Parathyroid adenoma (tissue), 2 donors: ENCODE data around the gene DCANP1.

Source experiments
- H2AFZ ChIP-seq: fragments of 300-600 bp; sonication (generic); one replicate; pipeline ENCODE4 v1.7.0; 2017; ENCODE audit warnings: antibody characterized with exemption, mild to moderate bottlenecking
- H3K27ac ChIP-seq: fragments of 300-600 bp; sonication (generic); one replicate; pipeline ENCODE4 v1.7.0; 2017
- H3K27me3 ChIP-seq: fragments of 300-600 bp; sonication (generic); one replicate; pipeline ENCODE4 v1.7.0; 2017; ENCODE audit warnings: low read length; ENCODE audit not compliant: control insufficient read depth, insufficient read depth
- H3K36me3 ChIP-seq: fragments of 300-600 bp; sonication (generic); one replicate; pipeline ENCODE4 v1.7.0; 2017; ENCODE audit warnings: low read length; ENCODE audit not compliant: control insufficient read depth, insufficient read depth
- H3K4me1 ChIP-seq: fragments of 300-600 bp; sonication (generic); one replicate; pipeline ENCODE4 v1.7.0; 2017; ENCODE audit warnings: control low read depth
- H3K4me2 ChIP-seq: fragments of 300-600 bp; sonication (generic); one replicate; pipeline ENCODE4 v1.7.0; 2017; ENCODE audit warnings: low read length
- H3K4me3 ChIP-seq: fragments of 300-600 bp; sonication (generic); one replicate; pipeline ENCODE4 v1.7.0; 2017; ENCODE audit warnings: low read depth, low read length
- H3K79me2 ChIP-seq: fragments of 300-600 bp; sonication (generic); one replicate; pipeline ENCODE4 v1.7.0; 2017; ENCODE audit warnings: control low read depth
- H3K9ac ChIP-seq: fragments of 300-600 bp; sonication (generic); one replicate; pipeline ENCODE4 v1.7.0; 2017; ENCODE audit warnings: mild to moderate bottlenecking
- H3K9me3 ChIP-seq: fragments of 300-600 bp; sonication (generic); one replicate; pipeline ENCODE4 v1.7.0; 2017; ENCODE audit warnings: low read length; ENCODE audit not compliant: control insufficient read depth
- TF ChIP-seq, protein P1 (sequence below): fragments of 300-600 bp; sonication (generic); IDR thresholded peaks from one replicate; pipeline ENCODE4 v1.7.0; 2017; ENCODE audit warnings: antibody characterized with exemption, mild to moderate bottlenecking
- donor health status: primary hyperparathyroidism.

The DCANP1 gene

DNA sequence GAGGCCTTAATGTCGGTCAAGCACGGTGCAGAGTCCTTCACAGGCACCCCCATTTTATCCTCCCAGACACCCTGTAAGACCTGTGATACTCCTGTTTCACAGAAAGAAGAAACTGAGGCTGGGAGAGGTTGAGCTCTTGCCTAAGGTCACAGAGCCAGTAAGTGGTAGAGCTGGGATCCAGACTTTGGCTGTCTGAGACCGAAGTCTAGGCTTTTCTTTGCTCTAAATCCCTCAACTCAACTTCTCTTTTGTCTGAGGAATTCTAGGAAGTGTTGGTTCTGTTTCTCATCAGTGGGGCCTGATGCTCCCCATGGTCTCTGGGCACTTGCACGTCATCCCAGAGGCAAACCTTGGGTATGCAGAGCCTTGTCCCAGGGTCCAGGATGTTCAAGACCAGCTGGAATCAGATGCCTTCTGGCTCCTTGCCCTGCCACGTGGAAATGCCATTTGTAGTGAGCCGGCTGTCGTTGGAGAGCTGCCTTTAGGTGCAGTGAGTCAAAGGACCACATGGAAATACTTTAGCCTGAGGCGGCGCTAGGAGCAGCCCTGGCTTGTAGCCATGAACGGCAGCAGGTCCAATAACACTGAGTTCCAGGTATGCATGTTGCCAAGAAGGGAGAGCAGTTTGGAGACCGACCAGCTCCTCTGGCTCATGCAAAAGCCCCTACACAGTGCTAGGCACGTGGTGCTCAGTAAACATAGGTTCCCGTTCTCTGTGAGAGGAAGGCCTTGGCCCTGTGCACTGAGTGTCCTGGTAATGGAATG, 9.2 kb downstream of the DCANP1 start:
- H3K4me1 ChIP-seq, result no peaks in the 10 kb centered on the region
- H3K9ac ChIP-seq, result no peak overlapping the region
- no peak overlapping the region for H3K27ac ChIP-seq
- H3K9me3 ChIP-seq, result no peaks in the 10 kb centered on the region
- no peaks in the 10 kb centered on the region for H3K27me3 ChIP-seq
- H3K4me2 ChIP-seq, result no peak overlapping the region
- no peaks in the 10 kb centered on the region for H3K36me3 ChIP-seq
- no peak overlapping the region for H2AFZ ChIP-seq
- H3K4me3 ChIP-seq, result no peak overlapping the region
- no peaks in the 10 kb centered on the region for H3K79me2 ChIP-seq
- TF ChIP-seq, protein P1, sequence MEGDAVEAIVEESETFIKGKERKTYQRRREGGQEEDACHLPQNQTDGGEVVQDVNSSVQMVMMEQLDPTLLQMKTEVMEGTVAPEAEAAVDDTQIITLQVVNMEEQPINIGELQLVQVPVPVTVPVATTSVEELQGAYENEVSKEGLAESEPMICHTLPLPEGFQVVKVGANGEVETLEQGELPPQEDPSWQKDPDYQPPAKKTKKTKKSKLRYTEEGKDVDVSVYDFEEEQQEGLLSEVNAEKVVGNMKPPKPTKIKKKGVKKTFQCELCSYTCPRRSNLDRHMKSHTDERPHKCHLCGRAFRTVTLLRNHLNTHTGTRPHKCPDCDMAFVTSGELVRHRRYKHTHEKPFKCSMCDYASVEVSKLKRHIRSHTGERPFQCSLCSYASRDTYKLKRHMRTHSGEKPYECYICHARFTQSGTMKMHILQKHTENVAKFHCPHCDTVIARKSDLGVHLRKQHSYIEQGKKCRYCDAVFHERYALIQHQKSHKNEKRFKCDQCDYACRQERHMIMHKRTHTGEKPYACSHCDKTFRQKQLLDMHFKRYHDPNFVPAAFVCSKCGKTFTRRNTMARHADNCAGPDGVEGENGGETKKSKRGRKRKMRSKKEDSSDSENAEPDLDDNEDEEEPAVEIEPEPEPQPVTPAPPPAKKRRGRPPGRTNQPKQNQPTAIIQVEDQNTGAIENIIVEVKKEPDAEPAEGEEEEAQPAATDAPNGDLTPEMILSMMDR, result no peak

DNA sequence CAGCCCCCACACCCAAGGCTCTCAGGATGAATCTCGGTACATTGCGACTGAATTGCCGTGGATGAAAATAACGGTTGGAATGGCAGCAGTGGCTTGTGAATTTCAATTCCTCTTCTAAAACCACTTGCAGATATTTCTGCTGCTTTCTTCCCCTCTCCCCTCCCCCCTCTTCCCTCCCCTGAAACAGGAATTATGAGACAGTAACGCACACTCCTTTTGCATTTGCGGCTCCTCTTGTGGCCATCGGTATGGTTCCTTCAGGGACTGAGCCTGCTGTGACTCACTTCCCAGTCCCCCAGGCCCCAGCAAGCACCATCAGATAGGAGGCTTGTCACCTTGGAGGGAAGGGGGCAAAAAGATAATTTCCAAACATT, 9.7 kb downstream of the DCANP1 start:
- TF ChIP-seq, protein P1, result no peak
- H3K9ac ChIP-seq, result no peak overlapping the region
- no peaks in the 10 kb centered on the region for H3K4me1 ChIP-seq
- no peaks in the 10 kb centered on the region for H3K36me3 ChIP-seq
- no peak overlapping the region for H3K4me2 ChIP-seq
- no peaks in the 10 kb centered on the region for H3K9me3 ChIP-seq
- H3K27me3 ChIP-seq, result no peaks in the 10 kb centered on the region
- no peak overlapping the region for H2AFZ ChIP-seq
- H3K27ac ChIP-seq, result no peak overlapping the region
- H3K79me2 ChIP-seq, result no peaks in the 10 kb centered on the region
- H3K4me3 ChIP-seq, result no peak overlapping the region

DNA sequence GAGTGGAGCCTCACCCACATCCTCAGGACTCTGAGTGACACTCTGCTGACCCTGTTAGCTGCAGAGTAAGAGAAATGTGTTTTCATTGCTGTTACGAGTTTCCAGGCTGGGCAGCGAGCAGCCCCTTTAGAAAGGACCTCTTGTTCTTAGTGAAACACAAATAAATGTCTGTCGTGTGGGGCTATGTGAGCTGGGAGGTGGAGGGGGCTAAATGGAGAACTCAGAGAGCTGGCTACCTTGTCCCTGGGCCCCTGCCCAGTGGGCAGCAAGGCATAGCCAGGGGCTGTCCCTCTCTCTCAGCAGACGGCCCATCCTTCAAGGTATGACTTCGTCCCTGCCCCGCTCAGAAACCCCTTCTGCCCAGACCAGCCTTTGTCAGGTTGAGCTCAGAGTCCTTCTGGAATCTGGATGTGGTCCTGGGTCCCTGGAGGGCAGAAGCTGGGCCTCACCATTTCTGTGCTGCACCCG, 10.2 kb downstream of the DCANP1 start:
- H3K27ac ChIP-seq, result no peak overlapping the region

DNA sequence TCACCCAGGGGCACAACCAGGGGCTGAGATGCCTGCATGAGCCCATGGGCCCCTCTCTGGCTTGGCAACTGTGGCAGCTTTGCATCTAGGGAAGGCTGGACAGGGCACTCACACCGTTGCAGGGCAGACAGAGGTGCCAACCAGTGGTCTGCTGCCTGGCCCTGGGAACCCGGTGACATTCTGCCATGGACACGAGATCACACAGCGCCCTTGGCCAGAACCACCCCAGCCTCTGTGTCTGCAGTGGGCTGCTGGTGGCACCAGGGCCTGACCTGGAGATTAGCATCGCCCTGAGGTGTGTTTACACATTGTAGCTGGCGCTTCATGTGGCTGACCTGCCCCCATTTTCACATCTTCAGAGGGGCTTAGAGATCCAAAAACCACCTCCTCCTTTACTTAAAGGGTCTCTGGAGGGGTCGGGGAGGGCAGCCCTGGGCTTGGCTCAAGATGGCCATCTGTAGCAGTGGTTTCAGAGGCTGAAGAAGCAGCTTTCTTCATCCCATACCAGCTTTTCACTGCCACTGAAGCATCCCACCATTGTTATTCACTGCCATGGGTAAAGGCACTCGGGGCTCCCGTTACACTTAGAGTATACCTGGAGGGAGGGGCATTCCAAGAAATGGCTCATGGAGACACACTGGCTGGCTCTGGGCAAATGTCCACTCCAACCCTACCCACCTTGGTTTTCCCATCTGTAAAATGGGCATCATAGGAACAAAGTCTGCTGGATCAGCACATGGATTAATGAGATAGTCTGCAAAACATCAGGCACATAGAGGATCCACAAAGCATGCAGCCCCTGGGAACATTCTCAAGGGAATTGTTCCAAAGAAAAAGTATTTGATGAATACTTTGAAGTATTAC, 11.4 kb downstream of the DCANP1 start:
- H3K4me3 ChIP-seq, result no peak overlapping the region
- H3K9ac ChIP-seq, result no peak overlapping the region
- no peak overlapping the region for H3K27ac ChIP-seq

More for the DNA sequence above, 10.2 kb downstream of the DCANP1 start:
- no peak overlapping the region for H2AFZ ChIP-seq
- no peaks in the 10 kb centered on the region for H3K79me2 ChIP-seq
- H3K9ac ChIP-seq, result no peak overlapping the region
- no peak overlapping the region for H3K4me2 ChIP-seq
- TF ChIP-seq, protein P1, result no peak
- H3K27me3 ChIP-seq, result no peaks in the 10 kb centered on the region
- H3K4me1 ChIP-seq, result no peaks in the 10 kb centered on the region
- H3K9me3 ChIP-seq, result no peaks in the 10 kb centered on the region
- no peak overlapping the region for H3K4me3 ChIP-seq
- H3K36me3 ChIP-seq, result no peaks in the 10 kb centered on the region

More for the DNA sequence above, 11.4 kb downstream of the DCANP1 start:
- no peaks in the 10 kb centered on the region for H3K36me3 ChIP-seq
- TF ChIP-seq, protein P1, result no peak
- no peaks in the 10 kb centered on the region for H3K9me3 ChIP-seq
- H3K79me2 ChIP-seq, result no peaks in the 10 kb centered on the region
- H3K27me3 ChIP-seq, result no peaks in the 10 kb centered on the region
- no peak overlapping the region for H2AFZ ChIP-seq
- no peak overlapping the region for H3K4me2 ChIP-seq
- no peaks in the 10 kb centered on the region for H3K4me1 ChIP-seq
